A673 (cell line): Measurements from ENCODE around the gene CATSPER4.
A peak's percentile ranks its signal among the peaks of the same experiment; 100 is the strongest.

Experiments
- CTCF ChIP-seq: fragments of 300-800, 200-600 bp; sonication (generic); conservative IDR thresholded peaks from 2 replicates; pipeline ENCODE4 v1.5.1; 2017; ENCODE audit warnings: low read depth, mild to moderate bottlenecking, antibody characterized with exemption, low read length, moderate library complexity, mixed read lengths
- EZH2 ChIP-seq: fragments of 200-600 bp; sonication (generic); IDR thresholded peaks from 2 replicates; pipeline ENCODE4 v1.6.1; 2017; ENCODE audit warnings: borderline replicate concordance, low read depth, mild to moderate bottlenecking, mixed read lengths, antibody characterized with exemption, low read length; ENCODE audit not compliant: poor library complexity, severe bottlenecking

- TF ChIP-seq CTCF (peak; percentile 60; the same call in 1 of the 2 replicates), EZH2 (no peak)
These were observed 26.2 kb upstream of the CATSPER4 start for GRCh38 chr1:26164036-26164860.
